ENCODE measurements around the gene RETN. TPM values are rescaled to one million over a fixed set of nuclear protein-coding genes. Genes with fewer than 3 reads are reported as not detected.

RETN gene
- total RNA-seq, 1 donor from 2014 or later: 21.1 TPM

DNA sequence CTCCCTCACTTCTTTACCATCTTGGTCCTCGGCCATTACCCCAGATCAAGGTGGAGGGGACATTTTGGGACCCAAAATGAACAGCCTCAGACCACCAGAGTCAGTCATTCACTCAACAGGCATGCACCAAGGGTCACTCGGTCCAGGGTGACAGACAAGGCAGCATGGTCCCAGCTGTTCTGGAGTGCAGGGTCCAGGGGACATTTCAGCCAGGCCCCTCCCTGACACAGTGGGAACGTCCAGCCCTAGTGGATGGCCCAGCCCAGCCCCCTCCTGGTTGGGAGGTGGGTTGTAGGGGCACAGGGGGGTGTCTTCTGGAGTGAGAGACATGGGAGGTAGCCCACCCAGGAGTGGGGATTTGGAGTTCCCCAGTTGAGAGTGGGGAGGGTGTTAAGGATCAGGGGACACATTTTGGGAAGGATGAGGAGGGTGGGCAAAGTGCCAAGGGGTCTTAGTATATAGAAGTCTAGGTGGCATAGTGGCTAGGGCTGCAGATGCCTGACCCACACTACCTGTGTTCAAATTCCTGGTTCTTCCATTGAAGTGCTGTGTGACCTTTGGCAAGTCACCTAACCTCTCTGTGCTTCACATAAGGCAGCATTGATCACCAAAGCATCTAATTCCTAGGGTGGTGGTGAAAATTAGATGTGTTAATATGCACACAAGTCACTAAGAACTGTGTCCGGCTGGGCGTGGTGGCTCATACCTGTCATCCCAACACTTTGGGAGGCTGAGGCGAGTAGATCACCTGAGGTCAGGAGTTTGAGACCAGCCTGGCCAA is 35.6 kb downstream of the RETN start:
- intact Hi-C loops (cut with DNase I): no loop called here
- ATAC-seq: no peak
- TF ChIP-seq, protein P1, sequence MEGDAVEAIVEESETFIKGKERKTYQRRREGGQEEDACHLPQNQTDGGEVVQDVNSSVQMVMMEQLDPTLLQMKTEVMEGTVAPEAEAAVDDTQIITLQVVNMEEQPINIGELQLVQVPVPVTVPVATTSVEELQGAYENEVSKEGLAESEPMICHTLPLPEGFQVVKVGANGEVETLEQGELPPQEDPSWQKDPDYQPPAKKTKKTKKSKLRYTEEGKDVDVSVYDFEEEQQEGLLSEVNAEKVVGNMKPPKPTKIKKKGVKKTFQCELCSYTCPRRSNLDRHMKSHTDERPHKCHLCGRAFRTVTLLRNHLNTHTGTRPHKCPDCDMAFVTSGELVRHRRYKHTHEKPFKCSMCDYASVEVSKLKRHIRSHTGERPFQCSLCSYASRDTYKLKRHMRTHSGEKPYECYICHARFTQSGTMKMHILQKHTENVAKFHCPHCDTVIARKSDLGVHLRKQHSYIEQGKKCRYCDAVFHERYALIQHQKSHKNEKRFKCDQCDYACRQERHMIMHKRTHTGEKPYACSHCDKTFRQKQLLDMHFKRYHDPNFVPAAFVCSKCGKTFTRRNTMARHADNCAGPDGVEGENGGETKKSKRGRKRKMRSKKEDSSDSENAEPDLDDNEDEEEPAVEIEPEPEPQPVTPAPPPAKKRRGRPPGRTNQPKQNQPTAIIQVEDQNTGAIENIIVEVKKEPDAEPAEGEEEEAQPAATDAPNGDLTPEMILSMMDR (IDR thresholded peaks at IDR 0.05): no peak

GRCh38 chr19:7705387-7706187 is 36.7 kb downstream of the RETN start:
- Histone ChIP-seq H3K27me3 (ENCODE audit: low read depth) (peaks cover 5% of the 10 kb centered on the region), H3K27ac (peak overlapping the region; percentile 24), H3K9me3 (no peaks in the 10 kb centered on the region), H3K4me1 (peaks cover 19% of the 10 kb centered on the region), H3K36me3 (no peaks in the 10 kb centered on the region), H3K4me3 (no peak overlapping the region)
- ATAC-seq (peak; percentile 57 to 64), DNase-seq (peak; percentile 72)
- TF ChIP-seq, protein P1 (IDR thresholded peaks at IDR 0.05): no peak
- intact Hi-C loops (cut with DNase I): no loop called here

More for the DNA sequence above, 35.6 kb downstream of the RETN start:
- H3K36me3 ChIP-seq: no peaks in the 10 kb centered on the region
- H3K27me3 ChIP-seq (ENCODE audit: low read depth): peaks cover 9% of the 10 kb centered on the region
- H3K27ac ChIP-seq: no peak overlapping the region
- H3K4me1 ChIP-seq: peaks cover 19% of the 10 kb centered on the region
- DNase-seq: no peak
- no peaks in the 10 kb centered on the region for H3K9me3 ChIP-seq
- H3K4me3 ChIP-seq: no peak overlapping the region

GRCh38 chr19:7706188-7706954 is 37.5 kb downstream of the RETN start:
- H3K27ac ChIP-seq: peak overlapping the region; percentile 61

DNA sequence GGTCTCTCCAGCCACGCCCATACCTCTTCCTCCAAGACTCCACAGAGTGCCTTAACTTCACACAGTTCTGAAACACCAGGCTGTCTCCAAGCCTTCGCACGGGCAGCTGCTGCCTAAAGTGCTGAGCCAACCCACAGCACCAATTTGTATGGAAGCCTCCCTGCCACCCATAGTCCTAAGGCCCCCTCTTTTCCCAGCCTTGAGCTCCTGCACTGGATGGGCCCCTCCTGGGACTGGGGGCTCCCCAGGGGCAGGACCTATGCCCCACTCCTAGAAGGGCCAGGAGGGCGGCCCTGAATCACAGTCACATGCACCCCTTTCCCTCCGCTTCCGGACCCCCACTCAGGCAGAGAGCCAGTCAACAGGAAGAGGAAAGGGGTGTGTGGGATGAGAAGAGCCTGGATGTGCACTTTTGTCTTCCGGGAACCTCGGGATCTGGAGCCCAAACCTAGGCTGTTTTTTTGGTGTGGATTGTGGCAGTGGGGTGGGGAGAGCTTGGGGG is 38.2 kb downstream of the RETN start:
- H3K9me3 ChIP-seq: no peaks in the 10 kb centered on the region
- TF ChIP-seq, protein P1 (IDR thresholded peaks at IDR 0.05): no peak
- no peaks in the 10 kb centered on the region for H3K36me3 ChIP-seq
- intact Hi-C loops (cut with DNase I): no loop called here
- no peaks in the 10 kb centered on the region for H3K27me3 ChIP-seq (ENCODE audit: low read depth)
- peaks cover 19% of the 10 kb centered on the region for H3K4me1 ChIP-seq
- H3K4me3 ChIP-seq: no peak overlapping the region
- no peak for DNase-seq
- no peak for ATAC-seq
- H3K27ac ChIP-seq: peak overlapping the region; percentile 61

More at GRCh38 chr19:7706188-7706954, 37.5 kb downstream of the RETN start:
- no peaks in the 10 kb centered on the region for H3K36me3 ChIP-seq
- H3K4me3 ChIP-seq: no peak overlapping the region
- DNase-seq (no peak), ATAC-seq (peak in 1 of 2 donors; percentile 13)
- H3K27me3 ChIP-seq (ENCODE audit: low read depth): no peaks in the 10 kb centered on the region
- peaks cover 19% of the 10 kb centered on the region for H3K4me1 ChIP-seq
- intact Hi-C loops (cut with DNase I): no loop called here
- TF ChIP-seq, protein P1 (IDR thresholded peaks at IDR 0.05): no peak
- H3K9me3 ChIP-seq: no peaks in the 10 kb centered on the region

DNA sequence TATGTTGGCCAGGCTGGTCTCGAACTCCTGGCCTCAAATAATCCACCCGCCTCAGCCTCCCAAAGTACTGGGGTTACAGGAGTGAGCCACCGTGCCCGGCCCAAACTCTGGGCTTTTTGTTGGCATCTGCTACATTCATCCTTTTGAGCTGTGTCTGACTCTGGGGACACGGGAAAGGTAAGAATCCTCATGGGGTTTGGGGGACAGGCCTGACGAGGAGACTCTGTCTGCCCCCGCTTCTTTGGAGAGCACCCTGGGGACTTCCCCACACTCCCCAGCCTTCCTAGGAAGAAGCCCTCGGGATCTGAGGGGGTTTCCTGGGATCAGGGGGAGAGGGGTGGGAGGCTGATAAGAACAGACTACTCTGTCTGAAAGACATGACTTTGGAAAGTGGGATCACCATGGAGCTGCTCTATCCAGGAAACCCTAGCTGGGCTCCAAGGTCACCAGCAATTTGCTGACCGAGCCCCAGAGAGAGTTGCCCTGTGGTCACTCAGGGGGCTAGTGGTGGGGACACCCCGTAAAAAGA is 41.1 kb downstream of the RETN start:
- intact Hi-C loops (cut with DNase I): no loop called here
- no peak overlapping the region for H3K4me3 ChIP-seq
- DNase-seq (no peak), ATAC-seq (no peak)
- H3K9me3 ChIP-seq: no peaks in the 10 kb centered on the region
- H3K4me1 ChIP-seq: peaks cover 19% of the 10 kb centered on the region
- H3K27ac ChIP-seq: no peak overlapping the region
- TF ChIP-seq, protein P1 (IDR thresholded peaks at IDR 0.05): no peak
- H3K27me3 ChIP-seq (ENCODE audit: low read depth): no peaks in the 10 kb centered on the region
- no peaks in the 10 kb centered on the region for H3K36me3 ChIP-seq

Data from lower lobe of right lung (tissue), 2 donors.